SHP77 treated with DMSO at 0.1 percent for 48 hours (cell line): Measurements from ENCODE around the gene CSGALNACT2.
"Not testable (repeated sequence)": the region's sequence is repeated elsewhere in the genome, so short reads cannot be mapped to it uniquely, and the experiment has no call there.

Experiments
- DNase-seq: peaks from one replicate; lab custom pipeline; 2025; lab: John Stamatoyannopoulos, UW

The CSGALNACT2 gene, protein sequence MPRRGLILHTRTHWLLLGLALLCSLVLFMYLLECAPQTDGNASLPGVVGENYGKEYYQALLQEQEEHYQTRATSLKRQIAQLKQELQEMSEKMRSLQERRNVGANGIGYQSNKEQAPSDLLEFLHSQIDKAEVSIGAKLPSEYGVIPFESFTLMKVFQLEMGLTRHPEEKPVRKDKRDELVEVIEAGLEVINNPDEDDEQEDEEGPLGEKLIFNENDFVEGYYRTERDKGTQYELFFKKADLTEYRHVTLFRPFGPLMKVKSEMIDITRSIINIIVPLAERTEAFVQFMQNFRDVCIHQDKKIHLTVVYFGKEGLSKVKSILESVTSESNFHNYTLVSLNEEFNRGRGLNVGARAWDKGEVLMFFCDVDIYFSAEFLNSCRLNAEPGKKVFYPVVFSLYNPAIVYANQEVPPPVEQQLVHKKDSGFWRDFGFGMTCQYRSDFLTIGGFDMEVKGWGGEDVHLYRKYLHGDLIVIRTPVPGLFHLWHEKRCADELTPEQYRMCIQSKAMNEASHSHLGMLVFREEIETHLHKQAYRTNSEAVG

DNA sequence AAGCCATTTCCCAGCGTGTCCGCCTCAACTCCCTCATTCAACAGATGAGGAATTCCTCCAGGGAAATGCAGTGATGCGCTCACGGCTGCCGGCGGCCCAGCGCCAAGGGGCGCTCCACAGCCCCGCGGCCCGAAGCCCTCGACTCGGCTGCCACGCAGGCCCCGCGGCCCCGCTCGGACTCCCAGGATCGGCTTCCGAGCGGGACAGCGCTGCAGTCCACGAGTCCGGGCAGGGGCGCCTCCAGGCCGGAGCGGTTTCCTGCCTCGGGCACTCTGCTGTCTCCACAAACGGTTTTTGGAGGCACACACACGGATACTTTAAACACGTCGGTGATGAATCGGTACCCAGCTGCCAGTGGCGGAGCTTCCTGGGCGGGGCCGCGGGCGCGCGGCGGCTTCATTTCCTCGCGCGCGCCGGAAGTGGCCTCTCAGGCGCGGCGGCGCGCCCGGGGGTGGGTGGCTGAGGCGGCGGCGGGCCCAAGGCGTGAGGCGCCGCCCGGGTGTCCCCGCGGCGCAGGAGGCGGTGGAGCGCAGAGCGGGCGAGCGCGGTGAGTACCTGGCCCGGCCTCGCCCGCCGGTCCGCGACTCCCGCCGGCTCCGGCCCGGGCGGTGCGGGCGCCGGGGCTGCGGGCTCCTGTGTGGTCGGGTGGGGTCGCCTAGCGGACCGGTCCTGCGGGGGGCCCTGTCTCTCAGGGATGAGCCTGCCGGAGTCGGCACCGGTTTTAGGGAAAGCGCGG, at the start of gene CSGALNACT2:
CSGALNACT2 (plus strand) TSS at position 425 of the 736 bp plus-strand sequence. CDS start 16,705 bp downstream, outside the sequence.
- DNase-seq: peak; percentile 61

DNA sequence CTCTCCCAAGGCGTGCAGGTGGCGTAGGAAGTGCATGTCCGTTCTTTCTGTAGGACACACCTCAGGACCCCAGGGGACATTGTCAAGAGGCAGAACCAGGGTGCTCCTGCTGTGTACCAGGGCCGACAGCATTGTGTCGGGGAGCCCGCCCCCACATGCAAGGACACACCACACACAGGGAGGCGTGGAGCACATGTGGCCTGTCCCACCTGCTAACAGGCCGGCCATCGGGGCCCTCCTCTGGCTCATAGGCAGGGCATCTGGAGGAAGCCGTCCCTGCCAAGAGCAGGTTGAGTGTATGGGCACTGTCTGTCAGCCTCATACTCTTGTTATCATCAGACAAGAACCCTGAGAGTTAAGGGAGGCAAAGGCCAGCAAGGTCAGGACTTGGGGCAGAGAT, 48.7 kb upstream of the CSGALNACT2 start:
- DNase-seq: no peak

DNA sequence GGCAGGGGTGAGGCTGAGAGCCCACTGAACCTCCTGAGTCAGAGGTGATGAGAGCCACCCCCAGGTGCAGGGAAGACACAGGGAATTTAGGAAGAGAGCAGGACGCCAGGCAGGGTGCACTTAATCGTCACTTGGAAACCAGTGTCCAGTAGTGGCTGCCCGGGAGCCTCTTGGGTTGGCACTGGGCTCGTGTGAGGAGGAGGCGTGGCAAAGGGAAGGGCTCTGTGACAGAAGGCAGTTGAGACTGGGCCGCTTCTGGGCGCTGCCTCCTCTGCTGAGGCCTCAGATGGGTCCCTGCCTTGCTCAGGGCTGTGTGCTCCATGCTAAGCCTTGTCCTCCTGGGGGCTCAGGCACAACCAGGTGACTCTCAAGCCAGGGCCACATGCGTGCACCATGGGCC, 48.1 kb upstream of the CSGALNACT2 start:
- DNase-seq: peak; percentile 49

DNA sequence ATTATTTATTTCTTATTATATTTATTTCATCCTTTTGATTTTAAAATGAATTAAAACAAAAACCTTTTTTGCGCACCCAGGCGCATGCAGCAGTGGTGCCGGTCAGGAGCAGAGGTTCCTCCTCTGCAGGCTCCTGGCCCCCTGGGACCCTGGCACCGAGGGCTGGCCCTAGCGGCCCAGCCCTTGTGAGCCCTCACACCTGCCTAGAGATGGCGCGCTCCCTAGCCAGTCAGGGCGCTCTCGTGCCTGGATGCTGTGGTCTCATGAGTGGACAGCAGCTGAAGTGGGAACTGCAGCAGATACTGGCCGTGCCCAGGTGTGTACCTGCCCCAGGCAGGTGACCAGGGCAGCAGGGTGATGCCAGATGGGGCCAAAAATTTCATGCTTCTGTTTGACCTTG, 47.6 kb upstream of the CSGALNACT2 start:
- DNase-seq: no peak

DNA sequence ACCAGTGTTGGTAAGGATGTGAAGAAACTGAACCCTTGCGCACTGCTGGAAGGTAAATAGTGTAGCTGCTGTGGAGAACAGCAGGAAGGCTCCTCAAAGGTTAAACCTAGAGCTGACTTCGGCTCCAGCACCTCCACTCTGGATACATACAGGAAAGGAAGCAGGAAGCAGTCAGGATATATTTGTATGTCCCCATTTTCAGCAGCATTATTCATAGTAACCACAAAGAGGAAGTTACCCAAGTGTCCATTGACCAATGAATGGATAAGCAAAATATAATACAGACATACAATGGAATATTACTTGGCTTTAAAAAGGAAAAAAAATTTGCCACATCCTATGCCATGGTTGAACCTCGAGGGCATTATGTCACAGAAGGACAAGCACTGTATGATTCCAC, 46.4 kb upstream of the CSGALNACT2 start:
- no peak for DNase-seq

DNA sequence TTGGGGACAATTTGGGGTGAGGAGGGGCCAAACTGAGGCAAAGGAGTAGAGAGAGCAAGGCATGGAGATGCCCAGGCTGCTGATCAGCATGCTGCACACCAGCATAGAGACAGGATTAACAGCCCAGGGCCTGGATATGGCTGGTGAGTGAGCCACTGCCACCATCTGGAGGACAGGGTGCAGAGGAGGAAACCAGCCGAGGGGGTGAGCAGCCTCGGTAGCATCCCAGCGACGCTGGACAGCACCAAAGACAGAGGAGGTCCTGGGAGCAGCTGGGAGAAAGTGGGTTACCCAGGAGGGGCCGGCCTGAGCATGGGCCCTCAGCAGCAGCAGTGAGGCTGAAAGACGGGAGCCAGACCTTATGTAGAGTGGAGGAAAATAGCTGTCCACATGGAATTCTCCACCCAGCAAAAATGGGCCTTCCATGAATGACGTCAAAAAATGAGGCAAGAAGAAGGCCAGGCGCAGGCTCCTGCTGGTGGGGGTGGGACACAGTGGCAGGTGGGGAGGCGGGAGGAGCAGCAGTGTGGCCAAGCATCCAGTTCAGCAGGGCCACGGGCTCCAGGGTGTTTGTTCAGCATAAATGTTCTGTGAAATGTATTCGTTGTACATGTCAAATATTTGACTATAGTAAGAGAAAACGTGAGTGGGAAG, 44.7 kb upstream of the CSGALNACT2 start:
- DNase-seq: peak; percentile 79

DNA sequence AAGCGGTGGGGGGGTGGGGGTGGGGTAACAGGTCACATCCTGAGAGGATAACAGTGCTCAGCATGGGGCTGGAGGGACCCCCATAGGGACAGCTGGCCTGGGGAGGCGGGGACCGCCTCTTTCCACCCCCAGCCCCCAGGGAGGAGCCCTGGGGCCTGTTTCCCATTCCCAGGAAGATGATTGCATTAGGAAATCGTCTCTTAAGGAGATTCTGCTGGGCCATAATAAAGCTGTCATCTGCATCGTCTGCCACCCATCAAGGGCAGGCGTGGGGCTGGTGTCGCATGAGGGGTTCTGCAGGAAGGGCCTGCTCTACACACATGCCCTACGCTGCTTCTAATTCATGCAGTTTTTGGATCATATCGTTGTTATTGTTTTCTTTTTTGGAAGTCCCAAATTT, 44.2 kb upstream of the CSGALNACT2 start:
- no peak for DNase-seq

DNA sequence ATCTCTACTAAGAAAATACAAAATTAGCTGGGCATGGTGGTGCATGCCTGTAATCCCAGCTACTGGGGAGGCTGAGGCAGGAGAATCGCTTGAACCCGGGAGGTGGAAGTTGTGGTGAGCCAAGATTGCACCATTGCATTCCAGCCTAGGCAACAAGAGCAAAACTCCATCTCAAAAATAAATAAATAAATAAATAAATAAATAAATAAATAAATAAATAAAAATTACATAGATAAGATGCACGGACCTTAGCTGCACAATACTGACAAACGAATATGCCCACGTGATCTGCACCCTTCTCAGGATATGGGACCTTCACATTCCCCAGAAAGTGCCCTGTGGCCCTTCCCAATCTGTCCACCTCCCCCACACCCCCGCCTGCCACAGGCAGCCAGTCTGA, 38.9 kb upstream of the CSGALNACT2 start:
- not testable (repeated sequence) for DNase-seq

DNA sequence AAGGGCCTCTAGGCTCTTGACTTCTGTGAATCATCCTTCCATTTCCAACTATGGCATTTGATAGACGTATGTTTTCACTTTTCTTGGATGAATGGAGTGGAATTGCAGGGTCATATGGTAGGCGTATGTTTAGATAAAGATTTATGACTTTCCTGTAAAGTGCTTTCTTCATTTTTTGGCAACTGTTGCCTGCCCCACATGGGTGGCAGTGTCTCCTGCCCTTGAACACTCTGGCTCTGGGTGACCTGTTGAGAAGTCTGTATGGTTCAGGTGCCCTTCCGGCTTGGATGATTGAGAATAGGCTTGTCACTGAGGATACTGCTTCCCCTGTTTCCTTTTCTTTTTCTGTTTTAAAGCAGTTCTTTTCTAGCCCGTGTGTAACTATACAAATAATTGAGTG, 38.3 kb upstream of the CSGALNACT2 start:
- no peak for DNase-seq

DNA sequence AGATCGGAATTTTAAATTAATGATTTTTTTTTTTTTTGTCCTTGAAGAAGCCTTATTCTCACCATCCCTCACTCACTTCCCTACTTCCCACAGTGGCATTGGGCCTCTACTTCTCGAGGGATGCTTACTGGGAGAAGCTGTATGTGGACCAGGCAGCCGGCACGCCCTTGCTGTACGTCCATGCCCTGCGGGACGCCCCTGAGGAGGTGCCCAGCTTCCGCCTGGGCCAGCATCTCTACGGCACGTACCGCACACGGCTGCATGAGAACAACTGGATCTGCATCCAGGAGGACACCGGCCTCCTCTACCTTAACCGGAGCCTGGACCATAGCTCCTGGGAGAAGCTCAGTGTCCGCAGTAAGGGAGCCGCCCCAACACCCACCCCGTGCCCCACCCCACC, 37.9 kb upstream of the CSGALNACT2 start:
- DNase-seq: no peak

DNA sequence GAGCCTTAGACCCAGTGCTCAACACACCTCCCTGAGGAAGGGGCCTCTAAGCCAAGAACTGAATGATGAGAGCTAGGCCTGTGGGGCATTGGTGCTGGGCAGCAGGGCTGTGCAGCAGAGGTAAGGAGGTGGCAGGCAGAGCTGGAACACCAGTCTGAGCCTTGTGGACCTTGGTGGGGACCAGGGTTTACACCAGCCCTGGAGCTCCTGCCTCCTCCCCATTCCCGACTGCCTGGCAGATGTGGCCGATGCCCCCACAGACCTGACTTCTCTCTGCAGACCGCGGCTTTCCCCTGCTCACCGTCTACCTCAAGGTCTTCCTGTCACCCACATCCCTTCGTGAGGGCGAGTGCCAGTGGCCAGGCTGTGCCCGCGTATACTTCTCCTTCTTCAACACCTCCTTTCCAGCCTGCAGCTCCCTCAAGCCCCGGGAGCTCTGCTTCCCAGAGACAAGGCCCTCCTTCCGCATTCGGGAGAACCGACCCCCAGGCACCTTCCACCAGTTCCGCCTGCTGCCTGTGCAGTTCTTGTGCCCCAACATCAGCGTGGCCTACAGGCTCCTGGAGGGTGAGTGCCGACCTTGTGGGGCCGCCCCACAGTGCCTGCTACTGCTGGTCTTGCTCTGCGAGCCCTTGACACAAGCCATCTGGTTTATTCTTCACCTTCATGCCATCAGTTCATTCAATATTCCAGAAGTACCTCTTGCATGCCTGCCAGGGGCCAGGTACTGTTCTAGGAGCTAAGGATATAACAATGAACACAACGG, 36.0 kb upstream of the CSGALNACT2 start:
- DNase-seq: no peak

DNA sequence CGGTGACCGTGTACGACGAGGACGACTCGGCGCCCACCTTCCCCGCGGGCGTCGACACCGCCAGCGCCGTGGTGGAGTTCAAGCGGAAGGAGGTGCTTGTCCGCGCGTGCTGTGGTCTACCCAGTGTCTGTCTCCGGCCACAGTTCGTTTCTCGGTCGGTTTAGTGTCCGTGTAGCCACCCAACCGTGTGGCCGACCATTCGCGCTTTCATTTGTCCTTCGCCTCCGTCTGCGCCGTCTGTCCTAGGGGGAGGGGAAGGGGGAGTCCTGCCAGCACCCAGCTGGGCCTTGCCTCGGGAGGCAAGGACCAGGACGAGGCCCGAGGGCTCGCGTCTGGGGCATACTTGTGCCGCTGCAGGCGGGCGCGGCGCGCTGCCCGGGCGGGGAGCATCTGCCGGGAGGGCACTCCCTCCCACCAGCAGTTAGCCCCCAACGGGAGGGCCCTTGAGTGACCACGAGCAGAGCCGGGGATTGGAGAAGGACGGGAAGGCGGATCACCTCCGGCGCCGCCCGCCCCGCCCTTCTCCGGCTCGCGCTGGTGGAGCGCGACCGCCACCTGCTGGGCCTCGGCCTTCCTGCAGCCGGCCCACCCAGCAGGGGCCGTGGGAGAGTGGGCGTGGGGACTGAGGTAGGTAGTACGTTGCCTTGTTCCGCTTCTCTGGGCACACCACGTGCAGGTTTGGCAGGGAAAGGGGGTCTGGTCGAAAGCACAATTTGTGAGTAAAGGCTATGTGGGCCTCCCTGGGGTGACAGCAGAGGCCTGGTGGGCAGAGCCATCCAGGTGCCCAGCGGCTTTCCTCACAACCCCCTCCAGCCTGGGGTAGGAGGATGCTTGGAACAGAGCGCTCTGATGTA, 32.9 kb upstream of the CSGALNACT2 start:
- DNase-seq: peak; percentile 47

DNA sequence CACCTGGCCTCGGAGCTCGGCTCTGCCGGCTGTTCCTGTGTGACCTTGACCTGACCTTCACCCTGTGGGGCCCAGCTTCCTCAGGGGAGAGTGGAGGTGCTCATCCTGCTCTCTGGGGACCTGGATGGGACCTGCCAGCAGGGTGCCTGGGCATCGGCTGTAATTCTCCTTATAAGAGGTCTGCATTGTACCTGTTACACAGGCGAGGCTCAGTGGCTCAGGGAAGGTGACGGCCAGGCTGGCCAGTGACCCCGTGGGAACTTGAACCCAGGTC, 32.4 kb upstream of the CSGALNACT2 start:
- no peak for DNase-seq

DNA sequence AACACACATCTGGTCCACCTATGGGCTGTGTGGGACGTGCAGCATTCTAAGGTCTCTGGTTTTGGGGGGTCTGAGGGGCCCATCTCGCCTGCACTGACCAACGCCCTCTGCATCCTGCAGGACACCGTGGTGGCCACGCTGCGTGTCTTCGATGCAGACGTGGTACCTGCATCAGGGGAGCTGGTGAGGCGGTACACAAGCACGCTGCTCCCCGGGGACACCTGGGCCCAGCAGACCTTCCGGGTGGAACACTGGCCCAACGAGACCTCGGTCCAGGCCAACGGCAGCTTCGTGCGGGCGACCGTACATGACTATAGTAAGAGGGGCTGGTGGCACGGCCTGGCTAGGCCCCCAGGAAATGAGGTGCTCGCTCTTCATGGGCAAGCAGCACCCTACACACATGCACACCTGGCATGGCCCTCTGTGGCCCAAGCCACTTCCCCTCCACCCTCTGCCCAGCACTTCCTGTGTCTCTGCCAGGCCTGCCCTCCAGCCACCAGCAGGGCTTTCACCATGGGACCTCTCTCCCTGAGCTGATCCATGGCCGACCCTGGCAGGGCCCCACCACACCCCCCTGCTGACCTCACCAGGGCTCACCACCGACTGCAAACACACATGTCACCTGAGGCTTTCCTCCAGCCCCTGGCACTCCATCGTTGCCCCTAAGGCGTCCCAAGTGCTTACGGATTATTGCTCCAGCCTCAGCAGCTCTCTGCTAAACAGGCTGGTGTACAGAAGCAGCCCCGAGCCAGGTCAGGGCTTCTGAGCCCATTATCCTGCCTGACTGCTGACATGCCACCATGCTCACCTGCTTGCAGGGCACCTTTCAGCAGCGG, 31.8 kb upstream of the CSGALNACT2 start:
- no peak for DNase-seq

DNA sequence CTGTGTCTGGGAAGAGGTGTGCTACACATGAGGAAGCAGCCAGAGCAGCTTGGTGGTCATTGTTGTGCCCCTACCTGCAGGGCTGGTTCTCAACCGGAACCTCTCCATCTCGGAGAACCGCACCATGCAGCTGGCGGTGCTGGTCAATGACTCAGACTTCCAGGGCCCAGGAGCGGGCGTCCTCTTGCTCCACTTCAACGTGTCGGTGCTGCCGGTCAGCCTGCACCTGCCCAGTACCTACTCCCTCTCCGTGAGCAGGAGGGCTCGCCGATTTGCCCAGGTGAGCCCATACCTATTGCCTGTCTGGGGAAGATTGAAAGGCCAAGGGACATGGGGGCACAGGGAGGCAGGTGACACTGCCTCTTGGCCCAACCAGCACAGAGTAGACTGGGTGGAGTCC, 29.3 kb upstream of the CSGALNACT2 start:
- no peak for DNase-seq

DNA sequence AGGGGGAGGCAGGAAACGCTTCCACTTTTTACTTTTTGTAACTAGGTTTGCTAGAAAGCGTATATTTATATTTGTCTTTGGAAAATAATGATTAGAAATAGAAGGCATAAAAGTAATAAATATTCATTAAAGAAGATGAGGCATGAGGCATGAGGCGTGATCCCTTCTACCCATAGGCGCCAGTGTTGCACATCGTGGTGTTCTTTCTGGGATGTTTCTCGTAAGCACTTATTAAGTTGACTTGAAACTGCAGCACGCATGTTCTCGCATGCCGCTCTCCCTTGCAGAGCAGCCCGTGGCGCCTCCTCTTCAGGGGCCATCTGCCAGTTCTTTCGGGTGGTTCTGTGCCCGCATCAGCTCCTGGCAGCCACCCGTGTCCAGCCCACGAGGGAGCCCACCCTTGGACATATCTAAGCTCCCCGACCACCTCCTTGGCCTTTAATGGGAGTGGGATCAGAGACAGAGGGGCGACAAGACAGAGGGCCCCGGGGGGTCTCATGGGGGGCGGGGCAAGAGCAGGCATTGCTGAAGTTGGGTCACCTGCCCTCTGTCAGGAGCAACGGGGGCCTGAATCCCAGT, 28.5 kb upstream of the CSGALNACT2 start:
- no peak for DNase-seq

DNA sequence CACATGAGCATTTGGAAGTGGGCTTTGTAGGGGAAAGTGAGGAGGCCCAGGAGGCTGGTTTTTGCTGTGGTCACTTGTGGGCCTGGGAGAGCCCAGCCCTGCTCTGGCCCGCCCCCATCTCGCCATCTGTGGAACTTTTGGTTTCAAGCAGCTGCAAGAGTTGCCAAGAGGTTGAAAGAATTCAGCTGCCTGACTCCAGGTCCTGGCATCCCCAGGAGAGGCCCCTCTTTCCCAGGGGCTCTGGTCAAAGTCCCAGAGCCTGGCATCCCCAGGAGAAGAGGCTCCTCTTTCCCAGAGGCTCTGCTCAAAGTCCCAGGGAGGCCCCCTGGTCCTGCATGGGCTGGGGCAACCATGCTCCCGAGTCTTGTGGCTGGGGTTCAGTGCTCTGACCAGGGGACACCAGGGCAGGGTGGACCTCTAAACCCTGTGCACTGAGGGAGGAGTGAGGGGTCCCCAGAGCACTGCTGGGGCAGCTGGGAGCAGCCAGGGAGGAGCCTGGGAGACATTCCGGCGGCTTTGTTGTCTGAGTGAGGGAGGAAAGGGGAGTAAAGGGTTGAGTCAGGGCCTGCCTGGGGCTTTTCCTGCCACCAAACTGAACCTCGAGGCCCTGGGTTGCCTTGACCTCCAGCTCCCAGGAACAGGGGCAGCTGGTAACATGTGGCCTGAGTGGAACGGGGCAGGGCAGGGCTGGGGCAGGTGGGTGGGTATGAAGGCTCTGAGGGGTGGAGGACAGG, 27.7 kb upstream of the CSGALNACT2 start:
- no peak for DNase-seq

DNA sequence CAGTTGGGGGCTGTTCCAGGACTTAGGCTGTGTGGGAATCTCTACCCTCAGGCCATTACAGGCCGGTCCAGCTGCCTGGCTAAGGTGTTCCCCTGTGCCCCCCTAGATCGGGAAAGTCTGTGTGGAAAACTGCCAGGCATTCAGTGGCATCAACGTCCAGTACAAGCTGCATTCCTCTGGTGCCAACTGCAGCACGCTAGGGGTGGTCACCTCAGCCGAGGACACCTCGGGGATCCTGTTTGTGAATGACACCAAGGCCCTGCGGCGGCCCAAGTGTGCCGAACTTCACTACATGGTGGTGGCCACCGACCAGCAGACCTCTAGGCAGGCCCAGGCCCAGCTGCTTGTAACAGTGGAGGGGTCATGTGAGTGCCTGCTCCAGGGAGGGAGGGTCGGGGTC, 27.1 kb upstream of the CSGALNACT2 start:
- DNase-seq: no peak

DNA sequence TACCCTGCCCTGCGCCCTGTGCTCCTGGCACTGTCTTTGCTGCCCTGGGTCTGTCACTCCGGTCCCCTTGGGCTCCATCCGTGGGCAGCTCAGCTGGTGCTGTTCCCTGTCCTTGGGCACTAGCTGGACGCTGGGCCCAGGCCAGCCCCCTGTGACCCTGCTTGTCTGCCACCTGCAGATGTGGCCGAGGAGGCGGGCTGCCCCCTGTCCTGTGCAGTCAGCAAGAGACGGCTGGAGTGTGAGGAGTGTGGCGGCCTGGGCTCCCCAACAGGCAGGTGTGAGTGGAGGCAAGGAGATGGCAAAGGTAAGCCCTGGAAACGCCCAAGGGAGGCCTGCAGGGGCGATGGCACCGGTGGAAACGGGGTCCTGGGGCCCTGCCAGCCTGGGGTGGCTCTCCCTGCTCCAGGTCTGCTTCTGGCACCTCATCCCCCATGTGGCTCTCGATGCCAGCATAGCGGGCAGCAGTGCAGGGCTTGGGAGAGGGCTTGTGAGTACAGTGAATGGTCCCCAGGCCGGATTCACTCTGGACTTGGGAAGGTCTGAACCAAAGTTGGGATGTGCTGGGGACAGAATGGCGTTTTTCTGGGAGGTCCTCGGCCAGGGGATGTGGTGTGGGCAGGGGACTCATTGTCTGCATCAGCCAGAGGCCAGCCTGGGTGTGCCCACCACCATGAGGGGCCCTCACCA, 26.2 kb upstream of the CSGALNACT2 start:
- no peak for DNase-seq
